IMR-90 (cell line): ENCODE measurements around the gene TP63. TPM values are rescaled to one million over a fixed set of nuclear protein-coding genes. Genes with fewer than 3 reads are reported as not detected.
A peak's percentile ranks its signal among the peaks of the same experiment; 100 is the strongest.

Experiments
- ATAC-seq: fragments of 200-7000 bp; cut with Tn5 transposase; 2 replicates; pipeline ENCODE4 v1.9.1; 2020; ENCODE audit warnings: low read depth, mild to moderate bottlenecking, moderate library complexity
- BruUV-seq: library from RNA; stranded (reverse); fragments of 400-500 nt; replicated peaks from 2 replicates; lab custom pipeline; 2021; lab: Mats Ljungman, UMichigan
- CTCF ChIA-PET: fragments of 300-600 bp; formaldehyde crosslinking; extraction: SDS; loops from one replicate; lab custom pipeline; 2021; ENCODE audit warnings: antibody characterized with exemption; lab: Yijun Ruan, JAX
- POLR2A ChIA-PET: fragments of 300-600 bp; sonication (Branson Sonifier 250); formaldehyde crosslinking; loops from one replicate; lab custom pipeline; 2022; ENCODE audit warnings: antibody characterized with exemption; ENCODE audit not compliant: unreplicated experiment; lab: Charles Lee
- DNase-seq: peaks from one replicate; pipeline ENCODE4 v3.0.0; 2013
- H2AFZ ChIP-seq: replicated peaks from 2 replicates; pipeline ENCODE3; 2013; ENCODE audit warnings: low read length, mild to moderate bottlenecking; ENCODE audit not compliant: poor library complexity
- H2AK5ac ChIP-seq: 2 replicates; pipeline ENCODE4 v1.6.1; 2013; ENCODE audit warnings: low read depth, low read length, inconsistent platforms
- H2AK9ac ChIP-seq: replicated peaks from 2 replicates; pipeline ENCODE3; 2013; ENCODE audit warnings: mild to moderate bottlenecking, low read depth, low read length, moderate library complexity; ENCODE audit not compliant: poor library complexity
- H2BK120ac ChIP-seq: 2 replicates; pipeline ENCODE4 v1.6.1; 2013; ENCODE audit warnings: low read depth, low read length, inconsistent platforms
- H2BK15ac ChIP-seq: 3 replicates; pipeline ENCODE4 v1.6.1; 2013; ENCODE audit warnings: low read depth, low read length, inconsistent platforms
- H2BK20ac ChIP-seq: 2 replicates; pipeline ENCODE4 v1.6.1; 2013; ENCODE audit warnings: low read depth, mild to moderate bottlenecking, inconsistent platforms, low read length, moderate library complexity
- H2BK5ac ChIP-seq: 2 replicates; pipeline ENCODE4 v1.6.1; 2013; ENCODE audit warnings: mild to moderate bottlenecking, low read depth, low read length, inconsistent platforms; ENCODE audit not compliant: poor library complexity, severe bottlenecking
- H3K14ac ChIP-seq: replicated peaks from 2 replicates; pipeline ENCODE4 v1.6.1; 2013; ENCODE audit warnings: low read depth, low read length, inconsistent platforms
- H3K18ac ChIP-seq: 2 replicates; pipeline ENCODE4 v1.6.1; 2013; ENCODE audit warnings: low read depth, low read length, control low read depth
- H3K23ac ChIP-seq: 2 replicates; pipeline ENCODE4 v1.6.1; 2013; ENCODE audit warnings: low read depth, low read length, inconsistent platforms
- H3K27ac ChIP-seq: 2 replicates; pipeline ENCODE4 v1.5.1; 2013; ENCODE audit warnings: mild to moderate bottlenecking, control low read depth, low read length; ENCODE audit not compliant: insufficient read depth
- H3K27me3 ChIP-seq: 2 replicates; pipeline ENCODE4 v1.6.1; 2013; ENCODE audit warnings: low read length; ENCODE audit not compliant: control insufficient read depth, insufficient read depth
- H3K36me3 ChIP-seq: 2 replicates; pipeline ENCODE4 v1.6.1; 2013; ENCODE audit warnings: low read length, mixed read lengths; ENCODE audit not compliant: control insufficient read depth, insufficient read depth
- H3K4ac ChIP-seq: 2 replicates; pipeline ENCODE4 v1.6.1; 2013; ENCODE audit warnings: low read depth, low read length, inconsistent platforms
- H3K4me1 ChIP-seq: 2 replicates; pipeline ENCODE4 v1.6.1; 2013; ENCODE audit warnings: low read length, mixed read lengths; ENCODE audit not compliant: control insufficient read depth, insufficient read depth
- H3K4me2 ChIP-seq: 2 replicates; pipeline ENCODE4 v1.6.1; 2013; ENCODE audit warnings: low read depth, mild to moderate bottlenecking, control low read depth, low read length, moderate library complexity
- H3K4me3 ChIP-seq: 2 replicates; pipeline ENCODE4 v1.5.1; 2013; ENCODE audit warnings: low read depth, mild to moderate bottlenecking, control low read depth, low read length, moderate library complexity; ENCODE audit not compliant: insufficient read depth
- H3K56ac ChIP-seq: 2 replicates; pipeline ENCODE4 v1.6.1; 2013; ENCODE audit warnings: low read length, inconsistent platforms; ENCODE audit not compliant: insufficient read depth; ENCODE audit errors: extremely low read depth
- H3K79me1 ChIP-seq, 2 experiments: 2 replicates each; pipeline ENCODE4 v1.6.1; 2013; ENCODE audit warnings: low read length in 2 of 2, inconsistent platforms in 1 of 2, low read depth in 1 of 2
- H3K9ac ChIP-seq: 2 replicates; pipeline ENCODE4 v1.6.1; 2013; ENCODE audit warnings: low read depth, low read length, control low read depth
- H3K9me1 ChIP-seq: 2 replicates; pipeline ENCODE4 v1.6.1; 2013; ENCODE audit warnings: low read length, inconsistent platforms; ENCODE audit not compliant: insufficient read depth
- H3K9me3 ChIP-seq: 2 replicates; pipeline ENCODE4 v1.6.1; 2013; ENCODE audit warnings: low read length; ENCODE audit not compliant: control insufficient read depth, insufficient read depth
- H4K20me1 ChIP-seq: 2 replicates; pipeline ENCODE4 v1.6.1; 2013; ENCODE audit warnings: low read length, inconsistent platforms; ENCODE audit not compliant: insufficient read depth
- H4K5ac ChIP-seq: 2 replicates; pipeline ENCODE4 v1.6.1; 2013; ENCODE audit warnings: mild to moderate bottlenecking, low read depth, low read length, control low read depth
- H4K8ac ChIP-seq, 2 experiments: 2 replicates each; pipeline ENCODE4 v1.6.1; 2013; ENCODE audit warnings: low read depth in 2 of 2, low read length in 2 of 2, control low read depth in 1 of 2, inconsistent platforms in 1 of 2
- H4K91ac ChIP-seq: 2 replicates; pipeline ENCODE4 v1.6.1; 2013; ENCODE audit warnings: low read depth, low read length, inconsistent platforms; ENCODE audit not compliant: insufficient read depth
- CTCF ChIP-seq: conservative IDR thresholded peaks from 2 replicates; pipeline ENCODE4 v1.5.1; 2012; ENCODE audit warnings: mild to moderate bottlenecking, low read depth, low read length, improper control_type of control experiment
- FOS ChIP-seq: fragments of 150-350 bp; IDR thresholded peaks from 2 replicates; pipeline ENCODE4 v1.6.1; 2016; ENCODE audit warnings: low read depth, low read length
- MAFK ChIP-seq: IDR thresholded peaks from 2 replicates; pipeline ENCODE4 v1.6.1; 2012; ENCODE audit warnings: low read depth, low read length, improper control_type of control experiment
- MXI1 ChIP-seq: IDR thresholded peaks from 2 replicates; pipeline ENCODE4 v1.6.1; 2012; ENCODE audit warnings: low read depth, mild to moderate bottlenecking, low read length, moderate library complexity, borderline replicate concordance
- RAD21 ChIP-seq: IDR thresholded peaks from 2 replicates; pipeline ENCODE4 v1.6.1; 2012; ENCODE audit warnings: low read length, improper control_type of control experiment
- RCOR1 ChIP-seq: IDR thresholded peaks from 2 replicates; pipeline ENCODE4 v1.6.1; 2012; ENCODE audit warnings: mild to moderate bottlenecking, low read length, improper control_type of control experiment; ENCODE audit not compliant: insufficient replicate concordance
- RFX5 ChIP-seq: IDR thresholded peaks from 2 replicates; pipeline ENCODE4 v1.8.0; 2012; ENCODE audit warnings: low read depth, mild to moderate bottlenecking, low read length, moderate library complexity
- SMC3 ChIP-seq: fragments of 150-350 bp; IDR thresholded peaks from 2 replicates; pipeline ENCODE4 v1.6.1; 2016; ENCODE audit warnings: low read depth, mild to moderate bottlenecking, antibody characterized with exemption, low read length, moderate library complexity
- WGBS, 2 experiments: methylation state at CpG; one replicate each; pipeline versions ENCODE4 v1.1.5 to v1.1.7; 2013; ENCODE audit warnings: missing lambda C conversion rate in 2 of 2; ENCODE audit not compliant: insufficient read length in 1 of 2; ENCODE audit errors: extremely low coverage in 2 of 2; 5-methylcytosine and 5-hydroxymethylcytosine counted together
- dilution Hi-C: fragments of 300-500 bp; cut with HindIII; formaldehyde crosslinking; loops from one replicate; pipeline ENCODE4 v1.14.3; 2018; ENCODE audit warnings: low sequenced_read_pairs; ENCODE audit not compliant: unreplicated experiment
- in situ Hi-C: fragments of 300-500 bp; cut with MboI; formaldehyde crosslinking; loops from 3 replicates; pipeline ENCODE4 v1.14.3; 2019; ENCODE audit warnings: low sequenced_read_pairs, inconsistent platforms, mixed read lengths
- intact Hi-C: fragments of 100-400 bp; cut with micrococcal nuclease; formaldehyde crosslinking; loops from 2 replicates; pipeline ENCODE4 v1.10.0; 2022
- polyA plus RNA-seq, 3 experiments: library from polyadenylated mRNA; depleted of rRNA; stranded (reverse); fragments of >200 nt; gene quantifications; 2 replicates each; pipeline ENCODE4 v1.2.3, GENCODE V29; 2012; ENCODE audit warnings: low replicate concordance in 1 of 3
- total RNA-seq: library from RNA; depleted of rRNA; stranded (reverse); fragments of >200 nt; gene quantifications from 2 replicates; pipeline ENCODE4 v1.2.3, GENCODE V29; 2012
- TF ChIP-seq, protein P1 (sequence below): fragments of 150-350 bp; IDR thresholded peaks from 2 replicates; pipeline ENCODE4 v1.6.1; 2016; ENCODE audit warnings: low read depth, mild to moderate bottlenecking, low read length, moderate library complexity, borderline replicate concordance
- TF ChIP-seq, protein P2 (sequence below): fragments of 150-350 bp; IDR thresholded peaks from 2 replicates; pipeline ENCODE4 v1.6.1; 2017; ENCODE audit warnings: mild to moderate bottlenecking, antibody characterized with exemption, low read length, low read depth

The TP63 gene
- total and polyA plus RNA-seq, 2 of the 4 experiments (the other 2 are of a cell fraction), result not detected

GRCh38 chr3:189698811-189699210 lies 67.6 kb downstream of the TP63 start:
- H3K4me3 ChIP-seq, result no peak overlapping the region
- no peak overlapping the region for H3K56ac ChIP-seq
- no peak overlapping the region for H2AK5ac ChIP-seq
- H3K4ac ChIP-seq, result no peak overlapping the region
- no peak overlapping the region for H2AK9ac ChIP-seq
- TF ChIP-seq CTCF (no peak), SMC3 (no peak), MXI1 (no peak), RAD21 (no peak), FOS (no peak), MAFK (no peak), RCOR1 (no peak), RFX5 (no peak)
- TF ChIP-seq, protein P1, sequence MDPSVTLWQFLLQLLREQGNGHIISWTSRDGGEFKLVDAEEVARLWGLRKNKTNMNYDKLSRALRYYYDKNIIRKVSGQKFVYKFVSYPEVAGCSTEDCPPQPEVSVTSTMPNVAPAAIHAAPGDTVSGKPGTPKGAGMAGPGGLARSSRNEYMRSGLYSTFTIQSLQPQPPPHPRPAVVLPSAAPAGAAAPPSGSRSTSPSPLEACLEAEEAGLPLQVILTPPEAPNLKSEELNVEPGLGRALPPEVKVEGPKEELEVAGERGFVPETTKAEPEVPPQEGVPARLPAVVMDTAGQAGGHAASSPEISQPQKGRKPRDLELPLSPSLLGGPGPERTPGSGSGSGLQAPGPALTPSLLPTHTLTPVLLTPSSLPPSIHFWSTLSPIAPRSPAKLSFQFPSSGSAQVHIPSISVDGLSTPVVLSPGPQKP, result no peak
- TF ChIP-seq, protein P2, sequence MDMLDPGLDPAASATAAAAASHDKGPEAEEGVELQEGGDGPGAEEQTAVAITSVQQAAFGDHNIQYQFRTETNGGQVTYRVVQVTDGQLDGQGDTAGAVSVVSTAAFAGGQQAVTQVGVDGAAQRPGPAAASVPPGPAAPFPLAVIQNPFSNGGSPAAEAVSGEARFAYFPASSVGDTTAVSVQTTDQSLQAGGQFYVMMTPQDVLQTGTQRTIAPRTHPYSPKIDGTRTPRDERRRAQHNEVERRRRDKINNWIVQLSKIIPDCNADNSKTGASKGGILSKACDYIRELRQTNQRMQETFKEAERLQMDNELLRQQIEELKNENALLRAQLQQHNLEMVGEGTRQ, result no peak
- H3K4me2 ChIP-seq, result no peak overlapping the region
- CTCF ChIA-PET, result no interaction called here
- no peaks in the 10 kb centered on the region for H3K9me1 ChIP-seq
- H2BK15ac ChIP-seq, result no peak overlapping the region
- WGBS, 2 experiments, result no CpG with 5 or more reads among the region's 2 CpGs
- H4K20me1 ChIP-seq, result no peaks in the 10 kb centered on the region
- DNase-seq (peak; percentile 33), ATAC-seq (no peak)
- no peak overlapping the region for H3K23ac ChIP-seq
- no peak overlapping the region for H2BK120ac ChIP-seq
- dilution Hi-C loops, result no loop called here
- no peak overlapping the region for H4K5ac ChIP-seq
- BruUV-seq, result no TSS peak
- no peaks in the 10 kb centered on the region for H3K36me3 ChIP-seq
- H3K79me1 ChIP-seq, result no peaks in the 10 kb centered on the region
- H3K14ac ChIP-seq, result no peak overlapping the region
- intact Hi-C loops, result no loop called here
- in situ Hi-C loops, result no loop called here
- POLR2A ChIA-PET, result no interaction called here
- H3K18ac ChIP-seq, result no peak overlapping the region
- H2AFZ ChIP-seq, result no peak overlapping the region
- no peaks in the 10 kb centered on the region for H3K4me1 ChIP-seq
- no peak overlapping the region for H3K9ac ChIP-seq
- no peaks in the 10 kb centered on the region for H3K27me3 ChIP-seq
- no peak overlapping the region for H4K91ac ChIP-seq
- no peak overlapping the region for H4K8ac ChIP-seq
- H2BK5ac ChIP-seq, result no peak overlapping the region
- no peak overlapping the region for H2BK20ac ChIP-seq
- no peaks in the 10 kb centered on the region for H3K9me3 ChIP-seq
- H3K27ac ChIP-seq, result no peak overlapping the region
